IMR-90 (cell line): Measurements from ENCODE around the gene ERC2.

Source experiments
- MAFK ChIP-seq: IDR thresholded peaks from 2 replicates; pipeline ENCODE4 v1.6.1; 2012; ENCODE audit warnings: low read depth, low read length, improper control_type of control experiment
- MAZ ChIP-seq: IDR thresholded peaks from 2 replicates; pipeline ENCODE4 v1.6.1; 2012; ENCODE audit warnings: low read depth, mild to moderate bottlenecking, low read length, improper control_type of control experiment, moderate library complexity, borderline replicate concordance

DNA sequence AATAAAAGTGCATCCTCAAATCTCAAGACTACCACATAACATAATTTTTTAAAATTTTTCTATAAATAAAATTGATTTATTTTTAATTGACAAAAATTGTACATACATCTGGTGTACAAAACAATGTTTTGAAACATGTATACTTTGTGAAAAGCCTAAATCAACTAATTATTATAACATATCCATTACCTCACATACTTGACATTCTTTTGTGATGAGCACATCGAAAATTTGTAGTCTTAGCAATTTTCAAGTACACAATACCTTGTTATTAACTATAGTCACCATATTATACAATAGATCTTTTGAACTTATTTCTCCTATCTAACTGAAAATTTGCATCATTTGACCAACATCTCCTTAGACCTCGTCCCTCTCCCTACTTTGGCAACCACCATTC, 973.3 kb downstream of the ERC2 start:
- TF ChIP-seq MAZ (no peak), MAFK (no peak)
